Upper lobe of left lung (tissue), 4 donors: ENCODE measurements around the gene MARK1.

ENCODE experiments used
- EP300 ChIP-seq, 4 donors: sonication (generic); formaldehyde crosslinking; IDR thresholded peaks; one replicate each; pipeline ENCODE4 v1.5.1; 2017; ENCODE audit warnings: antibody characterized with exemption in 4 of 4, control low read depth in 2 of 4
- POLR2A ChIP-seq, 4 donors: fragments of 450-650 bp; IDR thresholded peaks; one replicate each; pipeline ENCODE4 v1.5.1; 2016 to 2017; ENCODE audit warnings: antibody characterized with exemption in 4 of 4, mild to moderate bottlenecking in 2 of 4
- POLR2AphosphoS5 ChIP-seq, 2 donors: sonication (generic); formaldehyde crosslinking; IDR thresholded peaks; one replicate each; pipeline ENCODE4 v1.5.1; 2017; ENCODE audit warnings: antibody characterized with exemption in 2 of 2
- TF ChIP-seq, protein P1 (sequence below), 6 experiments: fragments of 450-650 bp in 4 of 6; fragments of 200-600 bp in 2 of 6; sonication (generic) in 2 of 6; IDR thresholded peaks; one replicate each; pipeline ENCODE4 v1.5.1; 2016 to 2019; ENCODE audit warnings: antibody characterized with exemption in 6 of 6

DNA sequence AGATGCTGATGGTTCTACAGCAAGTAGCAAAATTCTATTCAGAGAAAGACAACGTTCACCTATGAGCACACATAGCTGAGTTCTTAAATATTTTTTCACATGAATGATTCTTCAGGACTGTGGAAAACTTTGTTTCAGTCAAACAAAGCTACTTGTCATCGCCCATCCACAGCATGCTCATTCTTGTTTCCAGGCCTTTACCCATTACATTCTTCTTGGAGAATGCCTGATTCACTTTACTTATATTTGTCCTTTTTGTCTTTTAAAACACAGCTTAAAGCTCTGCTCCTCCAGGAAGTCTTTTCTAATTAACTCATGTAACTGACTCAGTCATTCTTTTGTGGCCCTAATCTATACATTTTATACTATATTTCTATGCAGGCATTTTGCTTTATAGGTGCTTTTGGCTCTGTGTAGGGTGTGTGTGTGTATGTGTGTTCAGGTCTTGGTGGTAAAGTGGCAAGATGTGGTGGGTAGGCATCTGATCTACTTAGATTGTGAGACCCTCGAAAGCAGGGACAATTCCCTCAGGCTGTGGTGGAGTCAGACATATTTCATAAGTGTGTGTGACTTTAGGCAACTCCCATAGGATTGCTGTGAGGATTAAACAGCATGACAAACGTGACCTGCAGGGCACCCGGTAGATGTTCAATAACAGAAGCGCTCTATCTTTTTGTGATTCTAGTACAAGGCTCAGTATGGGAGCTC lies 11.8 kb upstream of the MARK1 start:
- TF ChIP-seq, protein P1, sequence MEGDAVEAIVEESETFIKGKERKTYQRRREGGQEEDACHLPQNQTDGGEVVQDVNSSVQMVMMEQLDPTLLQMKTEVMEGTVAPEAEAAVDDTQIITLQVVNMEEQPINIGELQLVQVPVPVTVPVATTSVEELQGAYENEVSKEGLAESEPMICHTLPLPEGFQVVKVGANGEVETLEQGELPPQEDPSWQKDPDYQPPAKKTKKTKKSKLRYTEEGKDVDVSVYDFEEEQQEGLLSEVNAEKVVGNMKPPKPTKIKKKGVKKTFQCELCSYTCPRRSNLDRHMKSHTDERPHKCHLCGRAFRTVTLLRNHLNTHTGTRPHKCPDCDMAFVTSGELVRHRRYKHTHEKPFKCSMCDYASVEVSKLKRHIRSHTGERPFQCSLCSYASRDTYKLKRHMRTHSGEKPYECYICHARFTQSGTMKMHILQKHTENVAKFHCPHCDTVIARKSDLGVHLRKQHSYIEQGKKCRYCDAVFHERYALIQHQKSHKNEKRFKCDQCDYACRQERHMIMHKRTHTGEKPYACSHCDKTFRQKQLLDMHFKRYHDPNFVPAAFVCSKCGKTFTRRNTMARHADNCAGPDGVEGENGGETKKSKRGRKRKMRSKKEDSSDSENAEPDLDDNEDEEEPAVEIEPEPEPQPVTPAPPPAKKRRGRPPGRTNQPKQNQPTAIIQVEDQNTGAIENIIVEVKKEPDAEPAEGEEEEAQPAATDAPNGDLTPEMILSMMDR (IDR thresholded peaks at IDR 0.05), result no peak
- TF ChIP-seq POLR2AphosphoS5 (IDR thresholded peaks at IDR 0.05) (no peak), POLR2A (IDR thresholded peaks at IDR 0.05) (no peak), EP300 (IDR thresholded peaks at IDR 0.05) (no peak)
